ENCODE measurements around the gene USP4. TPM values are rescaled to one million over a fixed set of nuclear protein-coding genes. Genes with fewer than 3 reads are reported as not detected.

USP4 gene
- total and polyA plus RNA-seq, 2 of the 13 experiments (the other 11 are each of a cell fraction or from before 2014, with no cell fraction given): 9.2 to 20.8 TPM

DNA sequence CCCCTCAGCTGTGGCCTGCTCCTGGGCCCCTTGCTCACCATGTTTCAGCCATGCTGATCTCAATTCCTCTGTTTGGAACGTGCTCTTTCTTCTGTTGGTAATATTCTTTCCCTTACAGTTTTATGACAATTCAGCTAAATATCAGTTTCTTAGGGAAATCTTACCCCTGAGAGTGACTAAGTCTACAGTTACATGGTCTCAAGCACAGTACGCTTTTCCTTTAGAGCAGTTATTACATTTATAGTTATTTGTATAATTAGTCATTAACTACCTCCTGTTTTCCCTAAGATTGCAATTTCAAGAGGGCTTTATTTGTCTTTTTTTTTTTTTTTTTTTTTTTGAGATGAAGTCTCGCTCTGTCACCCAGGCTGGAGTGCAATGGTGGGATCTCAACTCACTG, 86.3 kb downstream of the USP4 start (continued):
- no peak for TF ChIP-seq ZNF777 (CRISPR knock-in tag; IDR thresholded peaks at IDR 0.05)

DNA sequence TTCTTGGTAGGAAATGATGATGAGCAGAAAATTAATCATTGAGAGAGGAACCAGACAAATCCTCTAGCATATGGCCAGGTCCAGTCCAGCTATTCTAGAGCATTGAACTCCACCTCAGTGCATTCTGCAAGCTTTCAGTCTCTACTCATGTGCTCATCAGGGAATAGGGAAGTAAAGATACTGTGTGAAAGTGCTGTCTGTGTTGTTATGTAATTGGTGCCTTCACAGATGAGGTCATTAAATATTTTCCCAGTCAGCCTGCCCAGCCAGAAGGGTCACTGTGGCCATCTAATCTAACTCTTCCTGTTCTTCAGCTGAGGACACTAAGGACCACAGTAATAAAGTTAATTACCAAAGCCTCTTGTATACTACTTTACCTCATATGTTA, 91.0 kb downstream of the USP4 start:
- CTCF ChIA-PET (ENCODE audit: low intra/inter-chr PET ratio, low total read pairs): no interaction called here
- TF ChIP-seq RARA (CRISPR knock-in tag; IDR thresholded peaks at IDR 0.05) (peak; percentile 26; the same call in 1 of the 2 replicates), ATF7 (IDR thresholded peaks at IDR 0.05) (peak; percentile 64), ATF7 (CRISPR knock-in tag; IDR thresholded peaks at IDR 0.05) (no peak), ZNF782 (CRISPR knock-in tag; IDR thresholded peaks at IDR 0.05; ENCODE audit: borderline replicate concordance) (no peak)
- no peak overlapping the region for H3K27ac ChIP-seq (ENCODE audit: extremely low read length, insufficient read depth, low read length)

DNA sequence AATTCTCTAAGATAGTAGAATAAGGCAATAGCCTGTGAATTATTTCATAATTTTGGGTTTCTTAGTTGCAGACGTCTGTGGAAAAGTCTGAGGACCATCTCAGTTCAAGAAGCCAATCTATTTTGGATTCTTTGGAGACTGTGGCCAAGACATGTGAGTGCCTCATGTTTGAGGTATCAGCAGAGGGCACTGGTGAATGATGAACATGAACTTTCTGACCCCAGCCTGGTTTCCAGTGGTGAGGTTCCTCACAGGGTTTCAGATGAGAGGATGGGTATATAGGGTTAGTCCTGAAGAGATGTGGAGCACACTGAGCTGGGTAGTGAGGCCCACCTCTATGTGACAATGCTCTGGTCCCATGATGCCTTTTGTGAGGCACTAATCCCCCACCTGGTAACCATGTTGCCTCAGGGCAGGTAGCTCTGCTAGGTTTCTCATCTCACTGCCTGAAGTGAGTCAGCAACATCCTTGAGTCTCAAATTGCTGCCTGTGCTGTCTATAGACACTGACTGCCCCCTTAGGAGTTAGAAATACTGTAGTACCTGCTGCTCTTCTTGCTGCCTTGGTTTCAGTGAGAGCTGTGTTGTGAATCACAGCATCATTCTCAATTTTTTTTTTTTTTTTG, 95.2 kb downstream of the USP4 start:
- Histone ChIP-seq H3K79me2 (ENCODE audit: insufficient read depth, low read length) (no peaks in the 10 kb centered on the region), H3K9ac (ENCODE audit: insufficient read depth, low read depth, low read length) (no peak overlapping the region), H3K4me2 (ENCODE audit: low read depth, low read length) (peak overlapping the region; percentile 51; the same call in 1 of the 2 replicates), H3K9me3 (ENCODE audit: low read length) (no peaks in the 10 kb centered on the region), H2AFZ (ENCODE audit: low read length) (no peak overlapping the region), H3K4me1 (ENCODE audit: insufficient read depth, low read length) (peaks cover 21% of the 10 kb centered on the region; the same call in 1 of the 2 replicates), H3K4me3 (replicated peaks in 1 of 3; ENCODE audit: insufficient read depth in 1 of 3, low read depth in 2 of 3, low read length in 3 of 3) (no peak overlapping the region), H4K20me1 (ENCODE audit: insufficient read depth, low read length) (no peaks in the 10 kb centered on the region), H3K27ac (ENCODE audit: extremely low read length, insufficient read depth, low read length) (no peak overlapping the region), H3K27me3 (ENCODE audit: control insufficient read depth in 1 of 2, insufficient read depth in 2 of 2, low read length in 2 of 2) (no peaks in the 10 kb centered on the region), H3K36me3 (replicated peaks in 1 of 2; ENCODE audit: control insufficient read depth in 1 of 2, insufficient read depth in 2 of 2, low read length in 2 of 2) (no peaks in the 10 kb centered on the region)
- BruUV-seq (replicated peaks): no TSS peak
- FAIRE-seq: no peak
- DNase-seq (ENCODE audit: low spot score): no peak
- intact Hi-C loops (cut with micrococcal nuclease; ENCODE audit: unreplicated experiment) (no loop called here), in situ Hi-C loops (cut with HindIII; ENCODE audit: extremely low pct_ligation_motif_present, low pct_unique_long_range_greater_than_20kb) (no loop called here)
- peak; percentile 54 for ATAC-seq
- WGBS (ENCODE audit: low lambda C conversion rate): 7% methylated on average over 1 of the region's 1 CpG
- ChIA-PET CTCF (ENCODE audit: low intra/inter-chr PET ratio, low total read pairs) (no interaction called here), POLR2A (interaction anchor here (1.2 kb wide), 1 partner anchor 95 kb away, joined by 4 read pairs; the partner anchor contains the start of gene USP4)
- no peak for TF ChIP-seq ZNF749 (CRISPR knock-in tag; IDR thresholded peaks at IDR 0.05; ENCODE audit: borderline replicate concordance)
- 0 out of 2 replicates have a peak, but pooled peaks have one; percentile 9 for TF ChIP-seq STAG1 (CRISPR knock-in tag; IDR thresholded peaks at IDR 0.05)
- no peak for TF ChIP-seq FOXJ3 (CRISPR knock-in tag; IDR thresholded peaks at IDR 0.05; ENCODE audit: borderline replicate concordance)
- TF ChIP-seq SIN3A (IDR thresholded peaks at IDR 0.05; ENCODE audit: borderline replicate concordance, low read depth, low read length): no peak
- no peak for TF ChIP-seq CHD4 (IDR thresholded peaks at IDR 0.05; ENCODE audit: borderline replicate concordance, low read length)
- TF ChIP-seq, protein P1, sequence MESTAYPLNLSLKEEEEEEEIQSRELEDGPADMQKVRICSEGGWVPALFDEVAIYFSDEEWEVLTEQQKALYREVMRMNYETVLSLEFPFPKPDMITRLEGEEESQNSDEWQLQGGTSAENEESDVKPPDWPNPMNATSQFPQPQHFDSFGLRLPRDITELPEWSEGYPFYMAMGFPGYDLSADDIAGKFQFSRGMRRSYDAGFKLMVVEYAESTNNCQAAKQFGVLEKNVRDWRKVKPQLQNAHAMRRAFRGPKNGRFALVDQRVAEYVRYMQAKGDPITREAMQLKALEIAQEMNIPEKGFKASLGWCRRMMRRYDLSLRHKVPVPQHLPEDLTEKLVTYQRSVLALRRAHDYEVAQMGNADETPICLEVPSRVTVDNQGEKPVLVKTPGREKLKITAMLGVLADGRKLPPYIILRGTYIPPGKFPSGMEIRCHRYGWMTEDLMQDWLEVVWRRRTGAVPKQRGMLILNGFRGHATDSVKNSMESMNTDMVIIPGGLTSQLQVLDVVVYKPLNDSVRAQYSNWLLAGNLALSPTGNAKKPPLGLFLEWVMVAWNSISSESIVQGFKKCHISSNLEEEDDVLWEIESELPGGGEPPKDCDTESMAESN (CRISPR knock-in tag; conservative IDR thresholded peaks at IDR 0.05): no peak
- TF ChIP-seq ZNF317 (CRISPR knock-in tag; IDR thresholded peaks at IDR 0.05): no peak
- TF ChIP-seq SOX6 (IDR thresholded peaks at IDR 0.05): no peak
- TF ChIP-seq SOX6 (CRISPR knock-in tag; IDR thresholded peaks at IDR 0.05): 0 out of 2 replicates have a peak, but pooled peaks have one; percentile 18
- no peak for TF ChIP-seq HIVEP1 (CRISPR knock-in tag; IDR thresholded peaks at IDR 0.05)
- 0 out of 2 replicates have a peak, but pooled peaks have one; percentile 31 for TF ChIP-seq ZNF878 (CRISPR knock-in tag; IDR thresholded peaks at IDR 0.05)
- TF ChIP-seq PHF20 (CRISPR knock-in tag; IDR thresholded peaks at IDR 0.05): no peak

More for the DNA sequence above, 91.0 kb downstream of the USP4 start:
- no peak overlapping the region for H2AFZ ChIP-seq (ENCODE audit: low read length)
- no peaks in the 10 kb centered on the region for H3K9me3 ChIP-seq (ENCODE audit: low read length)
- no peak overlapping the region for H3K4me3 ChIP-seq (replicated peaks in 1 of 3; ENCODE audit: insufficient read depth in 1 of 3, low read depth in 2 of 3, low read length in 3 of 3)
- no TSS peak for BruUV-seq (replicated peaks)
- no peak overlapping the region for H3K9ac ChIP-seq (ENCODE audit: insufficient read depth, low read depth, low read length)
- H3K79me2 ChIP-seq (ENCODE audit: insufficient read depth, low read length): no peaks in the 10 kb centered on the region
- DNase-seq (ENCODE audit: low spot score) (no peak), FAIRE-seq (no peak), ATAC-seq (peak; percentile 39; the same call in 2 of the 3 replicates)
- in situ Hi-C loops (cut with HindIII; ENCODE audit: extremely low pct_ligation_motif_present, low pct_unique_long_range_greater_than_20kb): no loop called here
- no peaks in the 10 kb centered on the region for H4K20me1 ChIP-seq (ENCODE audit: insufficient read depth, low read length)
- no peaks in the 10 kb centered on the region for H3K27me3 ChIP-seq (ENCODE audit: control insufficient read depth in 1 of 2, insufficient read depth in 2 of 2, low read length in 2 of 2)
- intact Hi-C loops (cut with micrococcal nuclease; ENCODE audit: unreplicated experiment): no loop called here
- no peak overlapping the region for H3K4me2 ChIP-seq (ENCODE audit: low read depth, low read length)
- H3K4me1 ChIP-seq (ENCODE audit: insufficient read depth, low read length): peaks cover 21% of the 10 kb centered on the region; the same call in 1 of the 2 replicates
- no peaks in the 10 kb centered on the region for H3K36me3 ChIP-seq (replicated peaks in 1 of 2; ENCODE audit: control insufficient read depth in 1 of 2, insufficient read depth in 2 of 2, low read length in 2 of 2)
- POLR2A ChIA-PET: interaction anchor here (0.8 kb wide), 1 partner anchor 10 kb away, joined by 4 read pairs; no protein-coding TSS in a partner anchor

All from HepG2 (cell line).